Activated naive CD4-positive, alpha-beta T cell treated with Interleukin-2 at 50 U/mL for 16 hours (primary cell): ENCODE results near the gene PA2G4.
"Not testable (repeated sequence)": the region's sequence is repeated elsewhere in the genome, so short reads cannot be mapped to it uniquely, and the experiment has no call there.

Experiments
- DNase-seq: peaks from one replicate; pipeline ENCODE4 v3.0.0-alpha.2; 2020

The PA2G4 gene

GRCh38 chr12:56155256-56155845, 51.0 kb downstream of the PA2G4 start:
- DNase-seq: no peak

- DNase-seq: not testable (repeated sequence)
Measured at GRCh38 chr12:56156464-56157200, 52.3 kb downstream of the PA2G4 start.

- peak; percentile 58 for DNase-seq
Measured at GRCh38 chr12:56157201-56158028, 53.1 kb downstream of the PA2G4 start.

- DNase-seq: peak; percentile 90
Measured at GRCh38 chr12:56158029-56158925, 53.9 kb downstream of the PA2G4 start, which contains the start of gene MYL6. Gene MYL6, plus strand, starts transcription at chr12:56158359. Its CDS starts 43 bp downstream, at chr12:56158402.

GRCh38 chr12:56158926-56159461, 54.6 kb downstream of the PA2G4 start:
- peak; percentile 17 for DNase-seq

DNA sequence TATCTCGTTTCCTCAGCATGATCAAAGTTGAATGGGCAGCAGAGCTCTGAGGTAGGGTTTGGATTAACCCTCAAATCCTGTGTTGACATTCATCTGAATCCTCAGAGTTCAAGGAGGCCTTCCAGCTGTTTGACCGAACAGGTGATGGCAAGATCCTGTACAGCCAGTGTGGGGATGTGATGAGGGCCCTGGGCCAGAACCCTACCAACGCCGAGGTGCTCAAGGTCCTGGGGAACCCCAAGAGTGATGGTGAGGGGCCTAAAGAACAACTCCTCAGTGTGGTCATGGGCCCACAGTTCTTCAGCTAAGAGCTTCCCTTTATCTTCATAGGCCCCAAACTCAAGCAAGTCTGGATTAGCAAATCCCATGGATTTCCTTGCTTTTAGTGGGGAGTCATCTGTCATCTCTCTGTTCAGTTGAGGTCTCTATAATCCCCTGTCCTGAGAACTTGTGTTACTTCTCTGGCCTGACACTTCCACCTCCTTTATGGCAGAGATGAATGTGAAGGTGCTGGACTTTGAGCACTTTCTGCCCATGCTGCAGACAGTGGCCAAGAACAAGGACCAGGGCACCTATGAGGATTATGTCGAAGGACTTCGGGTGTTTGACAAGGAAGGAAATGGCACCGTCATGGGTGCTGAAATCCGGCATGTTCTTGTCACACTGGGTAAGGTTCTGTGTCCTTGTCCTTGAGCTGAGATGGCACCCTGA, 55.3 kb downstream of the PA2G4 start:
- no peak for DNase-seq

- DNase-seq: peak; percentile 61
Measured at GRCh38 chr12:56160193-56160763, 55.9 kb downstream of the PA2G4 start.

DNA sequence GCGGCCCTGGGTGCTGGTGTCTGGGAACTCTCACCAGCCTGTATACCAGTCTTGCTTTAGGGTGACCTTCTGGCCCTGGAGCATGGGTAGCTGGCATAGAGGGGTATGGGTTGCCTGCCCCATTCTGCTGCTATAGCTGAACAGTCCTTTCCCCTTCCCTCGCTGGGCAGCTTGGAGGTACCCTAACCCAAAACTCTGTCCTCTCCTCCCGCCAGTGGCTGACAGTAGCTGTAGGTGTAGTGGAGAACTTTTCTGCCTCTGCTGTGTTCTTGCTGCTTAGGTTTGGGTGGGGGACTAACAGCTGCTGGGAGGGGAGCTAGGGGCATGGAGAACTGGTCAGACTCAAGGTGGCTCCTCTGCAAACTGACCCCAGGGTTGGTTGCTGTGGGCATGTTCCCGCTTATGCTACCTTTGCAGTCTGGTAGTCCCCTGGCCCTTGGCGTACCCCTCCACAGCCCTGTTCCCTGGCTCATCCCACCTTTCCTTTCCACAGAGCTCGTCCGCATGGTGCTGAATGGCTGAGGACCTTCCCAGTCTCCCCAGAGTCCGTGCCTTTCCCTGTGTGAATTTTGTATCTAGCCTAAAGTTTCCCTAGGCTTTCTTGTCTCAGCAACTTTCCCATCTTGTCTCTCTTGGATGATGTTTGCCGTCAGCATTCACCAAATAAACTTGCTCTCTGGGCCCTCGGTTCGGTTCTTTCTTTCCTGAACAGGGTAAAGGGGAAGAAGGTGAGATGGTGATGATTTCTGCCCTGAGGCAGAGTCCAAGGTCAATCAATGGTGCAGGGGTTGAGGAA, 56.7 kb downstream of the PA2G4 start:
- no peak for DNase-seq

GRCh38 chr12:56161690-56162351, 57.5 kb downstream of the PA2G4 start:
- DNase-seq: no peak

DNA sequence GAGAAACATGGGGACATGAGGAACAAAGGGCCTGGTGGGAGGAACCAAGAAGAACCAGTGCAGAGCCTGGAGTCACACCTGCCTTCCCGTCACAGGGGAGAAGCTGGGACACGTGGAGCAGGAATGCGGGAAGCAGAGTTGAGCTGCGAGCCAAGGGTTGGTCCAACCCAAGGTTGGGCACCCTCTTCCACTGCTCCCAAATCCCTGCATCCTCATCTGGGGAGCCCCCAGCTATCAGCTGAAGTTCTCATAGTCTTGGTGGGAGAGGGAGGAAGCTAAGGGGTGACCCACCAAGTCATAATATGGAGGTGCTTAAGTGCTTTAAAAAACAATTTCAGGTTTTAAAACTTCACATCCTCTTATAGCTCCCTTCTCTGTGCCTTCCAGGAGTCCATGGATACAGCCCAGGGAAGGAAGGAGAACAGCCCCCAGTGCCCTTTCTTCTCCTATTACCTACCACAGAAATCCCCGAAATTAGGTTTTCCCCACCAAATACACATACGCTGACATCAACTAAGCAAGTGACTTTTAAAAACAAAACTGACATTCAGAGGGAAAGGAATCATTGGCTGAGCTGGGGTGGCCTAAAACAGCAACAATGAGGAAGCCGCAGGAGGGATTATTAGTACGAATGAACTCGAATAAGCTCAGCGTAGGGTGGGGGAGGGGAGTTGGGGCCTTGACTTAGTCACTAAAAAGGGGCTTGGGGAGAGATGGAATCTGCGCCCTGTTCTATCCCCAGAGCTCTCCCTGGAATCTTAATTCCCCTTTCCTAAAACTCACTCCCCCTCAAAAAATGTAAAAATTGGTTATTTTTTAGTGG, 58.3 kb downstream of the PA2G4 start:
- no peak for DNase-seq
